HepG2 (cell line): ENCODE data around the gene LGALS16. TPM values are rescaled to one million over a fixed set of nuclear protein-coding genes. Genes with fewer than 3 reads are reported as not detected.

Experiments
- ATAC-seq: fragments of 200-7000 bp; cut with Tn5 transposase; 3 replicates; pipeline ENCODE4 v1.9.1; 2020; ENCODE audit warnings: mild to moderate bottlenecking, moderate library complexity
- BruUV-seq: library from RNA; stranded (reverse); fragments of 400-500 nt; replicated peaks from 2 replicates; lab custom pipeline; 2021; lab: Mats Ljungman, UMichigan
- CTCF ChIA-PET: fragments of 300-600 bp; formaldehyde crosslinking; extraction: SDS; loops from one replicate; lab custom pipeline; 2021; ENCODE audit warnings: low total read pairs, inconsistent platforms, low intra/inter-chr PET ratio; lab: Yijun Ruan, JAX
- POLR2A ChIA-PET: fragments of 350-600 bp; sonication (Branson Sonifier 250); formaldehyde crosslinking; loops from one replicate; lab custom pipeline; 2020; ENCODE audit warnings: antibody characterized with exemption, inconsistent platforms; lab: Yijun Ruan, JAX
- DNase-seq: peaks from one replicate; pipeline ENCODE4 v3.0.0-alpha.2; 2015; ENCODE audit warnings: low spot score
- FAIRE-seq: peaks from 3 replicates; lab custom pipeline; 2011; peaks lifted over from hg19 to GRCh38; lab: Jason Lieb, UNC
- H2AFZ ChIP-seq: one replicate; pipeline ENCODE4 v1.6.1; 2011; ENCODE audit warnings: low read length, inconsistent platforms
- H3K27ac ChIP-seq: fragments of 300-600 bp; 3 replicates; pipeline ENCODE4 v1.8.0; 2011; ENCODE audit warnings: mixed run types, mild to moderate bottlenecking, mixed read lengths, low read length, inconsistent platforms; ENCODE audit not compliant: insufficient read depth; ENCODE audit errors: extremely low read length
- H3K27me3 ChIP-seq, 2 experiments: fragments of 200-600 bp in 1 of 2; 2 replicates in 1 of 2; 3 replicates in 1 of 2; pipeline versions ENCODE4 v1.6.0 to v1.8.0; 2011; ENCODE audit warnings: low read length in 2 of 2, mild to moderate bottlenecking in 2 of 2, moderate library complexity in 2 of 2, inconsistent platforms in 1 of 2; ENCODE audit not compliant: insufficient read depth in 2 of 2, control insufficient read depth in 1 of 2
- H3K36me3 ChIP-seq, 2 experiments: fragments of 200-600 bp in 1 of 2; replicated peaks in 1 of 2; 2 replicates in 1 of 2; 3 replicates in 1 of 2; pipeline versions ENCODE4 v1.5.1 to v1.8.0; 2011; ENCODE audit warnings: low read length in 2 of 2, inconsistent platforms in 1 of 2; ENCODE audit not compliant: insufficient read depth in 2 of 2, control insufficient read depth in 1 of 2
- H3K4me1 ChIP-seq: 2 replicates; pipeline ENCODE4 v1.5.1; 2012; ENCODE audit warnings: low read length, inconsistent platforms; ENCODE audit not compliant: insufficient read depth
- H3K4me2 ChIP-seq: 2 replicates; pipeline ENCODE4 v1.6.0; 2011; ENCODE audit warnings: low read depth, low read length, inconsistent platforms
- H3K4me3 ChIP-seq, 3 experiments: fragments of 200-600 bp in 1 of 3; sonication (generic), shearing (Covaris generic) in 1 of 3; replicated peaks in 1 of 3; 2 replicates each; pipeline ENCODE4 v1.5.1; 2011 to 2016; ENCODE audit warnings: low read length in 3 of 3, inconsistent platforms in 2 of 3, low read depth in 2 of 3, mild to moderate bottlenecking in 2 of 3, control low read depth in 1 of 3, mixed read lengths in 1 of 3; ENCODE audit not compliant: insufficient read depth in 1 of 3
- H3K79me2 ChIP-seq: one replicate; pipeline ENCODE4 v1.6.1; 2011; ENCODE audit warnings: low read length, inconsistent platforms; ENCODE audit not compliant: insufficient read depth
- H3K9ac ChIP-seq: 2 replicates; pipeline ENCODE4 v1.6.0; 2011; ENCODE audit warnings: mild to moderate bottlenecking, low read depth, low read length, inconsistent platforms; ENCODE audit not compliant: insufficient read depth
- H3K9me3 ChIP-seq: 2 replicates; pipeline ENCODE4 v1.5.1; 2012; ENCODE audit warnings: mild to moderate bottlenecking, low read length
- H4K20me1 ChIP-seq: 2 replicates; pipeline ENCODE4 v1.6.0; 2011; ENCODE audit warnings: inconsistent platforms, mild to moderate bottlenecking, low read length, moderate library complexity; ENCODE audit not compliant: insufficient read depth
- ARHGAP35 ChIP-seq: sonication (generic); formaldehyde crosslinking; IDR thresholded peaks from 2 replicates; pipeline ENCODE4 v1.9.0; 2022; ENCODE audit warnings: mild to moderate bottlenecking, inconsistent platforms, moderate library complexity, missing genetic modification reagents, borderline replicate concordance
- HMG20B ChIP-seq: conservative IDR thresholded peaks from 2 replicates; pipeline ENCODE4 v1.6.1; 2016; ENCODE audit warnings: missing genetic modification reagents, missing compliant biosample characterization
- KAT7 ChIP-seq: IDR thresholded peaks from 2 replicates; pipeline ENCODE4 v1.6.1; 2018; ENCODE audit warnings: borderline replicate concordance, missing compliant biosample characterization
- MYC ChIP-seq: sonication (generic); formaldehyde crosslinking; IDR thresholded peaks from 2 replicates; pipeline ENCODE4 v1.9.0; 2021; ENCODE audit warnings: missing genetic modification reagents, borderline replicate concordance
- NFIC ChIP-seq: IDR thresholded peaks from 2 replicates; pipeline ENCODE4 v1.6.1; 2012; ENCODE audit warnings: mild to moderate bottlenecking, low read length, inconsistent platforms
- POGZ ChIP-seq: sonication (generic); formaldehyde crosslinking; IDR thresholded peaks from 2 replicates; pipeline ENCODE4 v1.4.0; 2020; ENCODE audit warnings: mild to moderate bottlenecking, missing genetic modification reagents
- PTBP1 ChIP-seq: fragments of 200-400 bp; formaldehyde crosslinking; IDR thresholded peaks from 2 replicates; pipeline ENCODE4 v1.6.1; 2018; ENCODE audit warnings: low read length, low read depth; ENCODE audit not compliant: poor library complexity, severe bottlenecking
- TOE1 ChIP-seq: sonication (generic); formaldehyde crosslinking; IDR thresholded peaks from 2 replicates; pipeline ENCODE4 v1.4.0; 2020; ENCODE audit warnings: mild to moderate bottlenecking, missing genetic modification reagents
- ZNF143 ChIP-seq: sonication (generic); formaldehyde crosslinking; IDR thresholded peaks from 2 replicates; pipeline ENCODE4 v1.4.0; 2020; ENCODE audit warnings: missing genetic modification reagents
- ZNF20 ChIP-seq: sonication (generic); formaldehyde crosslinking; IDR thresholded peaks from 2 replicates; pipeline ENCODE4 v1.4.0; 2020; ENCODE audit warnings: mild to moderate bottlenecking, moderate library complexity, missing genetic modification reagents
- ZNF580 ChIP-seq: IDR thresholded peaks from 2 replicates; pipeline ENCODE4 v1.6.1; 2016; ENCODE audit warnings: low read depth, borderline replicate concordance
- ZNF598 ChIP-seq: sonication (generic); formaldehyde crosslinking; IDR thresholded peaks from 2 replicates; pipeline ENCODE4 v1.5.1; 2020; ENCODE audit warnings: mild to moderate bottlenecking, missing genetic modification reagents, borderline replicate concordance
- ZNF703 ChIP-seq: sonication (generic); formaldehyde crosslinking; IDR thresholded peaks from 2 replicates; pipeline ENCODE4 v1.5.1; 2020; ENCODE audit warnings: missing genetic modification reagents, mild to moderate bottlenecking, moderate library complexity, borderline replicate concordance
- WGBS: methylation state at CpG from one replicate; pipeline ENCODE4 v1.1.6; 2017; ENCODE audit warnings: low lambda C conversion rate; 5-methylcytosine and 5-hydroxymethylcytosine counted together
- in situ Hi-C: cut with HindIII; loops from 2 replicates; pipeline ENCODE4 v1.10.0; 2017; ENCODE audit warnings: low pct_unique_long_range_greater_than_20kb; ENCODE audit not compliant: extremely low pct_ligation_motif_present
- intact Hi-C: fragments of 100-400 bp; cut with micrococcal nuclease; formaldehyde crosslinking; loops from one replicate; pipeline ENCODE4 v1.10.0; 2022; ENCODE audit not compliant: unreplicated experiment
- polyA plus RNA-seq, 8 experiments: library from polyadenylated mRNA; depleted of rRNA in 3 of 8; stranded (reverse) in 7 of 8; unstranded in 1 of 8; fragments of >200 nt; fragmentation: Illumina TruSeq in 4 of 8; extraction: Trizol in 4 of 8; gene quantifications; 2 replicates each; pipeline versions ENCODE4 v1.2.1 to v1.2.3, GENCODE V29; 2011 to 2016; ENCODE audit warnings: low read depth in 4 of 8, missing spikeins in 1 of 8, mixed read lengths in 1 of 8; ENCODE audit not compliant: insufficient read depth in 1 of 8
- total RNA-seq, 5 experiments: library from RNA; depleted of rRNA; stranded (reverse); fragments of >200 nt; fragmentation: Illumina TruSeq; extraction: Trizol; gene quantifications; 2 replicates each; pipeline ENCODE4 v1.2.3, GENCODE V29; 2016; ENCODE audit warnings: low read depth in 1 of 5
- TF ChIP-seq, protein P1 (sequence below): fragments of 450-650 bp; IDR thresholded peaks from 2 replicates; pipeline ENCODE4 v1.6.1; 2016
- TF ChIP-seq, protein P2 (sequence below): sonication (generic); formaldehyde crosslinking; conservative IDR thresholded peaks from 2 replicates; pipeline ENCODE4 v1.4.0; 2020; ENCODE audit warnings: mild to moderate bottlenecking, missing genetic modification reagents, moderate library complexity

Gene LGALS16
- total and polyA plus RNA-seq, 2 of the 13 experiments (the other 11 are each of a cell fraction or from before 2014, with no cell fraction given) = not detected

DNA sequence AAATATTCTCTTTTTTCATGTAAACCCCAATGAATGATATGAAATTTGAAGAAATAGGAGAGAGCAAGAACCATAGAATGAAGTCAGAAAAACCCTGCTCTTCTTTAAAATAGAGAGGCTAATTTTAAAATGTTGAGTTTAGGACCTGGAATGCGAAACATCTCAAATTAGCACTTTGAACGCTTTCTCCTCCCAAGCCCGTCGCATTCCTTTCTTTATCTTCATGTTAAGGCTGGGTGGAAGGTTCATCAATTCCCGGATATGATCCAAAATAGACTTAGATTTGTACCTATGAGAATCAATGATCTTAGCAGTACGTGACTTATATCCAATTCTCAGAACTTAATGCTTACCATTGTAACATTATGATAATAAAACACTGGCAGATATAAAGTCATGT lies 24.1 kb upstream of the LGALS16 start:
- ATAC-seq = no peak
- DNase-seq = no peak
- no peaks in the 10 kb centered on the region for H3K27me3 ChIP-seq
- no peaks in the 10 kb centered on the region for H3K79me2 ChIP-seq
- no peak for FAIRE-seq
- no peaks in the 10 kb centered on the region for H3K9me3 ChIP-seq
- TF ChIP-seq ZNF703 (CRISPR knock-in tag) (no peak), POGZ (CRISPR knock-in tag) (no peak), PTBP1 (no peak), KAT7 (CRISPR knock-in tag) (no peak), TOE1 (CRISPR knock-in tag) (no peak), ZNF598 (no peak), NFIC (no peak), ZNF143 (CRISPR knock-in tag) (no peak)
- H3K27ac ChIP-seq = no peak overlapping the region
- no peak overlapping the region for H3K9ac ChIP-seq
- intact Hi-C loops = no loop called here
- H4K20me1 ChIP-seq = no peaks in the 10 kb centered on the region
- H3K4me2 ChIP-seq = no peak overlapping the region
- in situ Hi-C loops = no loop called here
- no peak overlapping the region for H2AFZ ChIP-seq
- ChIA-PET POLR2A (no interaction called here), CTCF (no interaction called here)
- BruUV-seq = no TSS peak
- no peaks in the 10 kb centered on the region for H3K36me3 ChIP-seq
- no peak overlapping the region for H3K4me3 ChIP-seq
- 9% methylated on average over 6 of the region's 6 CpGs for WGBS
- 0 out of 2 replicates have a peak, but pooled peaks cover 8% of the 10 kb centered on the region for H3K4me1 ChIP-seq

DNA sequence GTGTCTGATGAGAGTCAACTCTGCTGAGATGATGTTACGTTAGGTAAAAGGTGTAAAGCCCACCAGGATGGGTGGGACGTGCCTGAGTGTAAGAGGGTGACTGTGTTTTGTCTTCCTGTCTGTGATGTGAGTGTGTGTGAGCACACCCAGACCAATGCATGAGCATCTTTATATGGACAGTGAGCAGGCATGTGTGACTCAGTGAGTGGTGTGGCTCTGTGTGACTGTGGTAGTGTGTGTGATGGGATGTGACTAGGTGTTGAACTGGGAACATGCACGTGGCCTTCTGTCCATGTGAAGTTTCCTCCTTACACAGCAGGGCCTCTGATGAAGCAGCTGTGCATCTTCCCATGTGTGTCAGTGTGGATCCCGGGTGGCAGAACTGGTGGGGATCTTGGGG lies 17.8 kb upstream of the LGALS16 start:
- BruUV-seq = no TSS peak
- no peaks in the 10 kb centered on the region for H3K79me2 ChIP-seq
- no peak for TF ChIP-seq ARHGAP35 (CRISPR knock-in tag)
- TF ChIP-seq, protein P1, sequence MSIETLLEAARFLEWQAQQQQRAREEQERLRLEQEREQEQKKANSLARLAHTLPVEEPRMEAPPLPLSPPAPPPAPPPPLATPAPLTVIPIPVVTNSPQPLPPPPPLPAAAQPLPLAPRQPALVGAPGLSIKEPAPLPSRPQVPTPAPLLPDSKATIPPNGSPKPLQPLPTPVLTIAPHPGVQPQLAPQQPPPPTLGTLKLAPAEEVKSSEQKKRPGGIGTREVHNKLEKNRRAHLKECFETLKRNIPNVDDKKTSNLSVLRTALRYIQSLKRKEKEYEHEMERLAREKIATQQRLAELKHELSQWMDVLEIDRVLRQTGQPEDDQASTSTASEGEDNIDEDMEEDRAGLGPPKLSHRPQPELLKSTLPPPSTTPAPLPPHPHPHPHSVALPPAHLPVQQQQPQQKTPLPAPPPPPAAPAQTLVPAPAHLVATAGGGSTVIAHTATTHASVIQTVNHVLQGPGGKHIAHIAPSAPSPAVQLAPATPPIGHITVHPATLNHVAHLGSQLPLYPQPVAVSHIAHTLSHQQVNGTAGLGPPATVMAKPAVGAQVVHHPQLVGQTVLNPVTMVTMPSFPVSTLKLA = 0 out of 2 replicates have a peak, but pooled peaks have one; percentile 4
- TF ChIP-seq MYC (CRISPR knock-in tag) = no peak
- TF ChIP-seq ZNF20 (CRISPR knock-in tag) = no peak
- TF ChIP-seq, protein P2, sequence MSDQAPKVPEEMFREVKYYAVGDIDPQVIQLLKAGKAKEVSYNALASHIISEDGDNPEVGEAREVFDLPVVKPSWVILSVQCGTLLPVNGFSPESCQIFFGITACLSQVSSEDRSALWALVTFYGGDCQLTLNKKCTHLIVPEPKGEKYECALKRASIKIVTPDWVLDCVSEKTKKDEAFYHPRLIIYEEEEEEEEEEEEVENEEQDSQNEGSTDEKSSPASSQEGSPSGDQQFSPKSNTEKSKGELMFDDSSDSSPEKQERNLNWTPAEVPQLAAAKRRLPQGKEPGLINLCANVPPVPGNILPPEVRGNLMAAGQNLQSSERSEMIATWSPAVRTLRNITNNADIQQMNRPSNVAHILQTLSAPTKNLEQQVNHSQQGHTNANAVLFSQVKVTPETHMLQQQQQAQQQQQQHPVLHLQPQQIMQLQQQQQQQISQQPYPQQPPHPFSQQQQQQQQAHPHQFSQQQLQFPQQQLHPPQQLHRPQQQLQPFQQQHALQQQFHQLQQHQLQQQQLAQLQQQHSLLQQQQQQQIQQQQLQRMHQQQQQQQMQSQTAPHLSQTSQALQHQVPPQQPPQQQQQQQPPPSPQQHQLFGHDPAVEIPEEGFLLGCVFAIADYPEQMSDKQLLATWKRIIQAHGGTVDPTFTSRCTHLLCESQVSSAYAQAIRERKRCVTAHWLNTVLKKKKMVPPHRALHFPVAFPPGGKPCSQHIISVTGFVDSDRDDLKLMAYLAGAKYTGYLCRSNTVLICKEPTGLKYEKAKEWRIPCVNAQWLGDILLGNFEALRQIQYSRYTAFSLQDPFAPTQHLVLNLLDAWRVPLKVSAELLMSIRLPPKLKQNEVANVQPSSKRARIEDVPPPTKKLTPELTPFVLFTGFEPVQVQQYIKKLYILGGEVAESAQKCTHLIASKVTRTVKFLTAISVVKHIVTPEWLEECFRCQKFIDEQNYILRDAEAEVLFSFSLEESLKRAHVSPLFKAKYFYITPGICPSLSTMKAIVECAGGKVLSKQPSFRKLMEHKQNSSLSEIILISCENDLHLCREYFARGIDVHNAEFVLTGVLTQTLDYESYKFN (CRISPR knock-in tag) = no peak
- TF ChIP-seq HMG20B (CRISPR knock-in tag) = no peak
- TF ChIP-seq ZNF580 (CRISPR knock-in tag) = no peak

More for the DNA sequence above, 17.8 kb upstream of the LGALS16 start:
- in situ Hi-C loops (no loop called here), intact Hi-C loops (no loop called here)
- Histone ChIP-seq H3K9ac (no peak overlapping the region), H3K4me2 (no peak overlapping the region), H2AFZ (no peak overlapping the region), H3K27ac (no peak overlapping the region), H3K4me1 (peaks cover 17% of the 10 kb centered on the region), H3K4me3 (no peak overlapping the region), H3K9me3 (no peaks in the 10 kb centered on the region), H3K36me3 (no peaks in the 10 kb centered on the region), H4K20me1 (no peaks in the 10 kb centered on the region), H3K27me3 (no peaks in the 10 kb centered on the region)
- WGBS = 0% methylated on average over 3 of the region's 4 CpGs
- no peak for FAIRE-seq
- POLR2A ChIA-PET = no interaction called here
- DNase-seq = no peak
- CTCF ChIA-PET = no interaction called here
- no peak for ATAC-seq
